ENCODE results near the gene KLC1. TPM values are rescaled to one million over a fixed set of nuclear protein-coding genes. Genes with fewer than 3 reads are reported as not detected.

Gene KLC1
- polyA plus RNA-seq, 1 donor from 2014 or later: 80.2 TPM

- no peaks in the 10 kb centered on the region for H3K9me3 Mint-ChIP-seq
- H3K4me1 Mint-ChIP-seq: peaks cover 0 to 4% (median 0%) of the 10 kb centered on the region in 3 donors
- no peak overlapping the region for H3K4me3 Mint-ChIP-seq
- peaks cover 10% of the 10 kb centered on the region for H3K27me3 Mint-ChIP-seq
- no peaks in the 10 kb centered on the region for H3K36me3 Mint-ChIP-seq
- no peak overlapping the region for H3K27ac Mint-ChIP-seq
Measured at GRCh38 chr14:103616635-103617300, 12.2 kb upstream of the KLC1 start.

- no peak overlapping the region for H3K4me3 Mint-ChIP-seq
- no peak overlapping the region for H3K27ac Mint-ChIP-seq
- H3K9me3 Mint-ChIP-seq: no peaks in the 10 kb centered on the region
- peaks cover 5 to 14% (median 9%) of the 10 kb centered on the region in 3 donors for H3K4me1 Mint-ChIP-seq
- peaks cover 10% of the 10 kb centered on the region for H3K27me3 Mint-ChIP-seq
- H3K36me3 Mint-ChIP-seq: peaks cover 1% of the 10 kb centered on the region
Measured at GRCh38 chr14:103619057-103619456, 10.0 kb upstream of the KLC1 start.

GRCh38 chr14:103621860-103622259, 7.2 kb upstream of the KLC1 start:
- Mint-ChIP-seq H3K4me3 (peak overlapping the region in 1 of 4 donors; percentile 69), H3K4me1 (peaks cover 14 to 26% (median 25%) of the 10 kb centered on the region in 3 donors), H3K9me3 (no peaks in the 10 kb centered on the region), H3K27me3 (peaks cover 10% of the 10 kb centered on the region), H3K27ac (peak overlapping the region in 1 of 3 donors; percentile 60), H3K36me3 (peaks cover 1% of the 10 kb centered on the region)

- Mint-ChIP-seq H3K27ac (no peak overlapping the region), H3K27me3 (peaks cover 8% of the 10 kb centered on the region), H3K4me1 (peaks cover 19 to 30% (median 29%) of the 10 kb centered on the region in 3 donors), H3K4me3 (peak overlapping the region in 1 of 4 donors; percentile 22), H3K36me3 (peaks cover 1% of the 10 kb centered on the region), H3K9me3 (no peaks in the 10 kb centered on the region)
Measured at GRCh38 chr14:103623308-103623707, 5.7 kb upstream of the KLC1 start.

- Mint-ChIP-seq H3K4me1 (peaks cover 19 to 30% (median 29%) of the 10 kb centered on the region in 3 donors), H3K9me3 (no peaks in the 10 kb centered on the region), H3K36me3 (peaks cover 1% of the 10 kb centered on the region), H3K27me3 (peaks cover 7% of the 10 kb centered on the region), H3K4me3 (peak overlapping the region; percentile 26 to 85 (median 56)), H3K27ac (peak overlapping the region in 2 of 3 donors; percentile 32 to 42)
Measured at GRCh38 chr14:103623883-103624482, 5.0 kb upstream of the KLC1 start.

- peak overlapping the region; percentile 60 to 92 (median 81) for H3K4me3 Mint-ChIP-seq
- H3K27me3 Mint-ChIP-seq: peaks cover 6% of the 10 kb centered on the region
- peak overlapping the region; percentile 32 to 90 (median 61) for H3K27ac Mint-ChIP-seq
- H3K4me1 Mint-ChIP-seq: peaks cover 19 to 30% (median 29%) of the 10 kb centered on the region in 3 donors
- H3K36me3 Mint-ChIP-seq: peaks cover 1% of the 10 kb centered on the region
- H3K9me3 Mint-ChIP-seq: no peaks in the 10 kb centered on the region
Measured at GRCh38 chr14:103624860-103625259, 4.2 kb upstream of the KLC1 start.

GRCh38 chr14:103625356-103626095, 3.5 kb upstream of the KLC1 start:
- H3K9me3 Mint-ChIP-seq: no peaks in the 10 kb centered on the region
- peak overlapping the region; percentile 55 to 90 (median 61) for H3K27ac Mint-ChIP-seq
- H3K27me3 Mint-ChIP-seq: peaks cover 6% of the 10 kb centered on the region
- H3K4me3 Mint-ChIP-seq: peak overlapping the region; percentile 60 to 93 (median 84)
- H3K4me1 Mint-ChIP-seq: peaks cover 19 to 33% (median 32%) of the 10 kb centered on the region in 3 donors
- peaks cover 1% of the 10 kb centered on the region for H3K36me3 Mint-ChIP-seq

- Mint-ChIP-seq H3K9me3 (no peaks in the 10 kb centered on the region), H3K27me3 (peaks cover 2% of the 10 kb centered on the region), H3K4me1 (peaks cover 19 to 34% (median 33%) of the 10 kb centered on the region in 3 donors), H3K27ac (peak overlapping the region; percentile 33 to 61 (median 55)), H3K36me3 (peaks cover 1% of the 10 kb centered on the region), H3K4me3 (peak overlapping the region; percentile 2 to 77 (median 58))
Measured at GRCh38 chr14:103626146-103626850, 2.7 kb upstream of the KLC1 start.

- peaks cover 2% of the 10 kb centered on the region for H3K27me3 Mint-ChIP-seq
- peak overlapping the region; percentile 77 to 96 (median 88) for H3K4me3 Mint-ChIP-seq
- H3K27ac Mint-ChIP-seq: peak overlapping the region in 2 of 3 donors; percentile 61 to 92
- H3K9me3 Mint-ChIP-seq: no peaks in the 10 kb centered on the region
- peaks cover 19 to 36% (median 26%) of the 10 kb centered on the region in 3 donors for H3K4me1 Mint-ChIP-seq
- peaks cover 1% of the 10 kb centered on the region for H3K36me3 Mint-ChIP-seq
Measured at GRCh38 chr14:103627073-103628025, 1.7 kb upstream of the KLC1 start.

- H3K4me3 Mint-ChIP-seq: peak overlapping the region; percentile 77 to 96 (median 88)
- H3K4me1 Mint-ChIP-seq: peaks cover 15 to 36% (median 32%) of the 10 kb centered on the region in 3 donors
- peaks cover 2% of the 10 kb centered on the region for H3K27me3 Mint-ChIP-seq
- peak overlapping the region; percentile 61 to 92 (median 82) for H3K27ac Mint-ChIP-seq
- no peaks in the 10 kb centered on the region for H3K36me3 Mint-ChIP-seq
- H3K9me3 Mint-ChIP-seq: no peaks in the 10 kb centered on the region
Measured at GRCh38 chr14:103628221-103628683, 759 bp upstream of the KLC1 start.

GRCh38 chr14:103629503-103630121, 601 bp downstream of the KLC1 start:
- no peaks in the 10 kb centered on the region for H3K36me3 Mint-ChIP-seq
- H3K27me3 Mint-ChIP-seq: peaks cover 2% of the 10 kb centered on the region
- peak overlapping the region; percentile 65 to 94 (median 84) for H3K27ac Mint-ChIP-seq
- peak overlapping the region; percentile 81 to 94 (median 88) for H3K4me3 Mint-ChIP-seq
- peaks cover 25 to 35% (median 33%) of the 10 kb centered on the region in 3 donors for H3K4me1 Mint-ChIP-seq
- no peaks in the 10 kb centered on the region for H3K9me3 Mint-ChIP-seq

- no peaks in the 10 kb centered on the region for H3K27me3 Mint-ChIP-seq
- H3K9me3 Mint-ChIP-seq: no peaks in the 10 kb centered on the region
- peaks cover 29 to 37% (median 36%) of the 10 kb centered on the region in 3 donors for H3K4me1 Mint-ChIP-seq
- peak overlapping the region; percentile 81 to 94 (median 88) for H3K4me3 Mint-ChIP-seq
- H3K36me3 Mint-ChIP-seq: no peaks in the 10 kb centered on the region
- peak overlapping the region in 2 of 3 donors; percentile 65 to 84 for H3K27ac Mint-ChIP-seq
Measured at GRCh38 chr14:103630364-103631108, 1.5 kb downstream of the KLC1 start.
